Activated CD4-positive, alpha-beta T cell treated with anti-CD3 and anti-CD28 coated beads for 1 hour (primary cell): ENCODE results near the gene USP13.
"Not testable (repeated sequence)": the region's sequence is repeated elsewhere in the genome, so short reads cannot be mapped to it uniquely, and the experiment has no call there.

Experiments used
- DNase-seq: peaks from one replicate; pipeline ENCODE4 v3.0.0-alpha.2; 2020

USP13 gene

DNA sequence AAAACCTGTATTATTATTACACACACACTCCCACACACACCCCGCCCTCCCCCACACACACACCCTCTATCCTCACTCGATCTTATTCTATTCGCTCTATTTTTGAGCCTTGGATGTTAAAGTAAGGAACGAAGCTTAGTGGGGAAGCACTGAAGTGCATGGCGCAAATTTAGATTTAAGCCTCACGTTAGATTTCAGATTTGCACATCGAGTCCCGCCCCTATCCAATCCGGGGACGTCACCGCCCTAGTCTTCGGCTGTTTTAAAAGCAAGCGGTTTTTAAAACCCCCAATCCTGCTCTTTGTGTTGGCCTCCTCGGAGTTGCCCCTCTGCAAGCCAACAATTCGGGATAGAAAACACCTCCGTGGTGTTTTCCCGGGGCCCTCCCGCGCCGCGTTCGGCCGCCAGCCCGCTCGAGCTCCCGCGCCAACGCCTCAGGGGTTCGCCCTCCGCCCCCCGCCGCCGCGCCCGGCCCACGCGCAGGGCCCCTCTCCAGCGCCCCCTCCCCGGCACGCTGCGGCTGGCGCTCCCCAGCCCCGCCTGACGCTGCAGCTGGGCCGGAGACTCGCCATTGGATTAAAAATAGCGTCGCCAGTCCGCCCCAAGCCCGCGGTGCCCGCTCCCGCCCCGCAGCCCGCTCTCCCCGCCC, at the start of gene USP13:
Gene USP13, plus strand, starts transcription at position 594 of the 649 bp plus-strand sequence. CDS start 186 bp downstream, outside the sequence.
- DNase-seq: peak; percentile 34

DNA sequence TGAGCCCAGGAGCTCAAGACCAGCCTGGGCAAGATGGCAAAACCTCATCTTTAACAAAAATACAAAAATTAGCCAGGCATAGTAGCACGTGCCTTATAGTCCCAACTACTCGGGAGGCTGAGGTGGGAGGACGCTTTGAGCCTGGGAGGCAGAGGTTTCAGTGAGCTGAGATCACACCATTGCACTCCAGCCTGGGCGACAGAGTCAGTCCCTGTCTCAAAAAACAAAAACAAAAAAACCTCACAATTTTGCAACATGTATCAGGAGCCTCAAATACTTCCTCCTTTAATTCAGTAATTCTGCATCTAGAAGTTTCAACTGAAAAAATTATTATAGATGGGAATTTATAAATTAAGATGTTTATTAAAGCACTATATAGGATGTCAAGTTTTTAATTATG, 49.5 kb upstream of the USP13 start:
- no peak for DNase-seq

DNA sequence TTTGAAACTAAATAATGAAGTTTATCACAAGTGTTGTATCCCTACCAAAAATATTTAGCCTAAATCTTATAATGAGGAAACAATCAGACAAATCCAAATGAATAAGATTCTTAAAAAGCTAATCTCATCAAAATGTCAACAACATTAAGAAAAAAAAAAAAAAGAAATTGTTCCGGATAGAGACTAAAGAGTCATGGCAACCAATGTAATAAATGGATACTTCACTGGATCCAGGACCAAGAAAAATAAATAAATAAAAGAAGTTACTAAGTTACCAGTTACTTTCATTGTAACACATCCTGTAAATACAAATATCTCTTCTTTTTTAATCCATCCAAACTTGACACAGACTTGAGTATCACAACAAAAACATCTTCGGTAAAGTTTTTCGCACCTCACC, 49.0 kb upstream of the USP13 start:
- DNase-seq: no peak

DNA sequence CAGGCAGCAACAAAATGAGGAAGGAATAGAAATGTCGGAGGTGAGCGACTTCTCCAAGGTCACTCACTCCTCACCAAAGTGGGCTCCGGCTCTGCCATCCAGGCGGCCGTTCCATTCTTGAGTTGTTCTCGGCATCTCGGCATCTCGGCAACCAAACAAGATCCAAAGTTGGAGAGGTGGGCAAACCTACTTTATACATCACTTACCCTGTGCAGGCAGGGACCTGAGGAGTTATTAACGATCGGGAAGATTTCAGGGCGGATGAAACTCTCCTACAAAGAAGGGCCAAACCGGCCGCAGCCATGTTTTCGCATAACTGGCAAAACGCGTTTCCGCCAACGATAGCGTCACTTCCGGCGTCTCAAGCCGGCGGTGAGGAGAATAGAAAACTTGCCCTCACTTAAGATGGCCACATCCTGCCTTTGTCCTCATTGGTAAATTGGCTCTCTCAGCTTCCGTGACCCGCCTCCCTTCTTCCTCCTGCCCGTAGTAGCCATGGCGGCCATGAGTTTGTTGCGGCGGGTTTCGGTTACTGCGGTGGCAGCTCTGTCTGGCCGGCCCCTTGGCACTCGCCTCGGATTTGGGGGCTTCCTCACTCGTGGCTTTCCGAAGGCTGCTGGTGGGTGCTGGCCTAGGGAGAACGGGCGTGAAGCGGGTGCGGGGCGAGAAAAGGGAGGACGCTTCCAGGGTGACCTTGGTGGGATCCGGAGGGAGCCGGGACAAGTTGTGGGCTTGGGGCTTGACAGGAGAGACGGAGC, 48.3 kb upstream of the USP13 start, which contains the start of the genes MRPL47 and NDUFB5:
Gene MRPL47, minus strand, starts transcription at position 318 of the 758 bp plus-strand sequence. Its CDS starts 14 bp downstream, at position 304.
Gene NDUFB5, plus strand, starts transcription at position 474 of the 758 bp plus-strand sequence. Its CDS starts 22 bp downstream, at position 496.
- DNase-seq: peak; percentile 88

DNA sequence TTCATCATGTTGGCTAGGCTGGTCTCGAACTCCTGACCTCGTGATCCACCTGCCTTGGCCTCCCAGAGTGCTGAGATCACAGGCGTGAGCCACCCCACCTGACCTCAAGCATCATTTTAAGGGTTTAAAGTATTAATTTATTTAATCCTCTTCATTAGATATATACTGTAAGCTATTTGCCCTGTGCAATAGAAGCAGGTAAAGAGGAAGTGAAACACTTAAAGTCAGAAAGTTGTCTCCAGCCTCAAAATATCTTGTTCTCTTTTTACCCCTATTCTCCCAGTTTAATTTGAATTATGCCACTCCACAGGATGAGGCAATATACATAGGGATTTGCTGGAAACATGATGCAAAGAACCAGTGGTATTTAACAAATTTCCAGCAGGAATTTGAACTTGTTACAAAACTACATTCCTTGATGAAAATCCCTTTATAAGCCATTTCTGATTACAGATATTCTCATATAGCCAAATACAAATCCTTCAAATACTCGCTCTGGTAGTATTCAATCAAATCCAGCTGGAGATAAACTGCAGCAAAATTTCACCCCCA, 46.2 kb upstream of the USP13 start:
- no peak for DNase-seq

DNA sequence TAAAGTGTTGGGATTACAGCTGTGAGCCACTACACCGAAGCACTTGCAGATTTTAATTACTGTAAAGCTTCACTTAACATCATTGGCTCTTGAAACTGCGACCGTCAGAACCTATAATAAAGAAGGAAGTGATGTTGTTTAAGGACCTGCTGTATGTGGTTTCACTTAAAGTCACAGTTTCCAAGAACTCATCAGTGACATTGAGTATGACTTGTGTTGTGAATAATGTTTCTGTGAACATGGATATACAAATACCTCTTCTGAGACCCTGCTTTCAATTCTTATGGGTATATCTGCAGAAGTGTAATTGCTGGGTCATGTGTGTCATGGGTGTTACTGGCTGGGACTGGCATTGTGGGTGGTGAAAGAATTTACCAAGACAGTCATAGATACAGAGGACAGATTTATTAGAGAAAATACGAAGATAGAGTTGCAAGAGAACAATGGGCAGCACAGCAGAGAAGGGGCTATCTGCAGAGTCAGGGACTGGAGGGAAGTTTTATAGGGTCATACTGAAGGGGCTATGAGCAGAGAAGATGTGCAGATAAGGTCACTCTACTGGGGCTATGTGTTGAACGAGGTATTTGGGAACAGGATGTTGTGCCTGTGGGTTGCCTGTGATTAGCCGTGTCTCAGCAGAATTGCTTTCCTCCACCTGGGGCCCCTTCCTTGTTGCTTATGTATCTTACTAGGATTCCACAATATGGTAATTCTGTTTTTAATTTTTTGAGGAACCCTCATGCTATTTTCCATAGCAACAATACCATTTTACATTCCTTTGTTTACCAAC, 43.7 kb upstream of the USP13 start:
- no peak for DNase-seq

- DNase-seq: no peak
Measured at GRCh38 chr3:179610066-179610465, 42.8 kb upstream of the USP13 start.

DNA sequence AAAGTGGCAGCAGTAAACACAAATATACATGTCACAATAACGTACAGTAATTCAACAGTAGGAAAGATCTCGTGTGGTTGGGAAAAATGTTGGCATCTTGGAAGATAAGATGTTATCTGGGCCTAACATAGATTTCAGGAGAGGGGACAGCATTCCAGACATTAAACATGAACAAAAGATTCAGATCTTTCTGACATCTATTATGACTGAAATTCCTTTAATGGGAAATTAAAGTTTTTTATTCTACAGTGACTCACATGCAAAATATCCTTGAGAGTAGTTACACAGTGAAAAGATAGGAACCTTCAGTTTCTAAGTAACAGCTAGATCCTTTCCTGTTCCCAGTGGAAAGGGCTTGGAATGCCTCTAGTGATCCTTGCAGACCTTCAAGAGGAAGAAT, 39.0 kb upstream of the USP13 start:
- DNase-seq: no peak

DNA sequence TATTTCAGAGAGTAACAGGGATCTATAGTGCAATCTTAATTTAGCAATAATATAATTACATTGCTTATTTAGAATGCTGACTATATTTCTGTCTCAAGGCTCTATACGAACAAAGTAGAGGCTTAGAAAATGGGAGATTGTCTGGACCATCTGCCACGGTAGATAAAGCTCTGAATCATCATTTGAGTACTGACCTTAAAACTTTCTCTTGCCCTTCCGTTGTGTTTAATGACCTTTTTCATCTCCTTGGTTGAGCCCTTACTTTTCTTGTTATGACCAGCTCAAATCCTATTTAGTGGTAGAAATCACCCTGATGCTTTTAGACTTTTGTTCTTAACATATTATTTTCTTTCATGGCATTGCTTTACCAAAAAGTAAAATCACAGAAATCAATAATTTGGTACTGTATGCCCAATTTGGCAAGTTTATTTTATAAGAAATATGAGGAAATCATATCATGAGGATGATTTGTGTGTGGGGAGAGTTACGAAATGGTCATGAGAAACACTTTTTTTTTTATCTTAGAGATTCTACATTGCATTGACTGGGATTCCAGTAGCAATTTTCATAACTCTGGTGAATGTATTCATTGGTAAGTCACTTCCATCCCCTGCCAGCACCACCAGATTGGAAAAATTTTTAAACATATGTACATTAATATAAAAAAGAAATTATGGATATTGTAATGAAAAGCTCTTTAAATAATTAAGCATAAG, 37.2 kb upstream of the USP13 start:
- DNase-seq: no peak

- no peak for DNase-seq
Measured at GRCh38 chr3:179622023-179622422, 30.8 kb upstream of the USP13 start.

DNA sequence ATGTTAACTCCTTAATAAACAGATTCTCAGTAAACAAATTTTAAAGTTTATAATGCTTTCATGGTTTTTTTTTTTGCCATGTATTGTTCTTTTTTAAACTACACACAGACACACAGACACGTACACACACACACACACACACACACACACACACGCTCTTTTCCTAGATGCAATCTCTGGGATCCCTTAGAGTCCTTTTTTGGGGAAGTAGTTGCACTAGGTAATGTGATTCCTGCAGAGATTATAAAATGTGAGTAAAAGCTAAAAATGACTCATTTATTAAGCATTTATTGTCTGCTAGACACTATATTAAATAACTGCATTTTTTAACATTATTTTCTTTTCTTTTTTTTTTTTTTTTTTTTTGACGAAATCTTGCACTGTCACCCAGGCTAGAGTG, 28.4 kb upstream of the USP13 start:
- DNase-seq: no peak

DNA sequence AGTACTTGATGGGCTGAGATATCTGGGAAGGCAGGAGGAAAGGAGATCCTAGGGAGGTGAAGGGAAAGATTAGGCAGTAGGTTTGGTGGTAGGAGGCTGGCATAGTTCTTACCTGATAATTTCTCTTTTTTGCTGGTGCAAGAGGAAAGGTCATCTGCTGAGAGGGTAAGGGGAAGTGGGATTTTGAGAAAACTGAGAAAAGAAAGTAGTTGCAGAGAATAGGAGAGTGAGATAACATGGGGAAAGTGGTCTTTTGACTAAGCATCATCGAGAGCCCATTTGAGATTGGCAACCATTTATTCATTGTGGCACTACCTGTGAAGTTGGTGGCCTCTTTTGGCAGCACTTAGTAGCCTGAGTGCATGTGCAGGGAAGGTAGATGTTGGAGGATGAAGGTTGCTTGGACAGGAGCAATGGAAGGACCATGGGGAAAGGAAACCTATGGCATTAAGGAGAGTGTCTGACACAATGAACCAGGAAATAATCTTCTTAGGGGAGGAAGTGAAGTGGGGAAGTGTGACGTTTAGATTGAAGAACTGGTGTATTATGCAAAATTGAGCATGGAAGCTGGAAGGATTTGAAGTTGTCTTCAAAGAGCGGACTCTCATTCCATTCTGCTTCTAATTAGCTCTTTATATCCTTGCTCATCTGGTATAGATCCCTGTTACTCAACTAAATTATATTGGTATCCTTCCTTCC, 21.9 kb upstream of the USP13 start:
- no peak for DNase-seq

DNA sequence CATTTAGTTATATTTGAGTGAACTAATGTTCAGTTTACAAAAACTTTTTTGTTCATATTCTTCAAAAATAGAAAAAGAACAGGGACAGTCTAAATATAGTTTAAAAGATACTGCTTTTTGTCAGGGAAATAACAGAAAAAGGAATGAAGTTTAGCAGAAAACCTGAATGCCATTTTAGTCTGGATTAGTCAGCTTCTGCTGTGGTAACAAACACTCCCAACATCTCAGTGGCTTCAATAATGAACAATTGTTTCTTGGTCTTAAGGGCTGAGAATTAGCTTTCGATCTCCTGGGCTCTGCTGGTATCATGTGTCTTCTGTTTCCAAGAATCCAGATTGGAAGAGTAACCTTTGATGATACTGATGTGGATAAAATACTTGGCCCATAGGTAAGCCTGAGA, 12.4 kb upstream of the USP13 start:
- no peak for DNase-seq

DNA sequence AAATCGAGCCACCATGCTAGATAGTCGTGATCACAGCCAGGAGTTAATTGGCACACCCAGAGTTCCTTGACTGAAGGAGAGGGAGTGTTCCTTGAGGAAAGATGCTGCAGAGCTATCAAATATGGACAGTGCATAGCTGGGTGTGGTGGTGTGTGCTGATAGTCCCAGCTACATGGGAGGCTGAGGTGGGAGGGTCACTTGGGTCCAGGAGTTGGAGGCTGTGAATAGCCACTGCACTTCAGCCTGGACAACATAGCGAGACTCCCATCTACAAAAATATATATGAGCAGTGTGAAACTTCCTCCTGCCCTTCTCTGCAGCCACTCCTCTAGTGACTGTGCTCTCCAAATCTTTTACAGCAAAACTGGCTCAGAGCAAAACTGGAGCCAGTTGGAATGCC, 10.0 kb upstream of the USP13 start:
- no peak for DNase-seq

DNA sequence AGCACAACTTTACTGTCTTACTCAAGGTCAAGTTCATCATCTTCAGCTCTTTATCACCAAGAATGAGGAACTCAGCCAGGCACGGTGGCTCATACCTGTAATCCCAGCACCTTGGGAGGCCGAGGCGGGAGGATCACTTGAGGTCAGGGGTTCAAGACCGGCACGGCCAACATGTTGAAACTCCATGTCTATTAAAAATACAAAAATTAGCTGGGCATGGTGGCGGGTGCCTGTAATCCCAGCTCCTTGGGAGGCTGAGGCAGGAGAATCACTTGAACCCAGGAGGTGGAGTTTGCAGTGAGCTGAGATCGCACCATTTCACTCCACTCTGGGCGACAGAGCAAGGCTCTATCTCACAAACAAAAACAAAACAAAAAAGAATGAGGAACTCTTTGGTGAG, 9.0 kb upstream of the USP13 start:
- not testable (repeated sequence) for DNase-seq

- no peak for DNase-seq
Measured at GRCh38 chr3:179646177-179646576, 6.7 kb upstream of the USP13 start.

- DNase-seq: no peak
Measured at GRCh38 chr3:179651687-179652446, 973 bp upstream of the USP13 start.

DNA sequence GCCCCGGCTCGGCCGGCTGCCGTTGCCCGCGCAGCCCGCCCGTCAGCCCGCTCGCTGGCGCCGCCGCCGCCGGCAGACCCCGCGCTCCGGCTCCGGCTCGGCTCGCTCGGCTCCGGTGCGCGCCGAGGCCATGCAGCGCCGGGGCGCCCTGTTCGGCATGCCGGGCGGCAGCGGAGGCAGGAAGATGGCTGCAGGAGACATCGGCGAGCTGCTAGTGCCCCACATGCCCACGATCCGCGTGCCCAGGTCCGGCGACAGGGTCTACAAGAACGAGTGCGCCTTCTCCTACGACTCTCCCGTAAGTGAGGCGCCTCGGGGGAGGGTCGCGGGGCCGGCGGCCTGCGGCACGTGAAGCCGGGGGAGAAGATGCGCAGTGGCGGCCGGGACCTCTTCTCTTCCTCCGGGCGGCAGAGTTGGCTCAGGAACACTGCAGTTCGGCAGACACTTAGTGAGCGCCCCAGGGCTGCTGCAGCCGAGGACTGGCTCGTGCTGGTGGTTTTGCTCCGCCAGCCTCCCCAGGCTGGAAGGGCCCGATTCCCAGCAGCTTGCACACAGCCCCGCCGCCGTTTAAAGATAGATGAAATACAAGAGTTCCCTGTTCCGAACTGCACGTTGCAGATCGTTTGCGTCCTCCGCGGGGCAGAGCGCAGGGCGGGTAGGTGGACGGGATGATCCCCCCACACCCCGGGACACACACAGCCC, 407 bp downstream of the USP13 start:
- DNase-seq: peak; percentile 53

DNA sequence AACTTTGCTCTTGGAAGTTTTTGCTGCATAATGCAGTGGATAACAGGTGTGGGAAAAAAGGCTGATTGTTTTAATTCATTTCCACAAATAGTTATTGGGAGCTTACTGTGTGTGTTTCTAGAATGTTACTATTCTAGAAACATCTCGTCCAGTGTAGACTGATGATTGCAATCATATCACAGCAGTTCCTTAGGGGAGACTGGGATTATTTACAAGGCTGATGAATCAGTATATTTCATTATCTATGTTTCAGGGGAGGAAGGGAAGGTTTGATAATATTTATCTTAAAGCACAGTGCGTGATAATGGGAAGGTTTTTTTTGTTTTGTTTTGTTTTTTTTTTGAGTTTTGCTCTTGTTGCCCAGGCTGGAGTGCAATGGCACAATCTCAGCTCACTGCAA, 2.4 kb downstream of the USP13 start:
- no peak for DNase-seq

DNA sequence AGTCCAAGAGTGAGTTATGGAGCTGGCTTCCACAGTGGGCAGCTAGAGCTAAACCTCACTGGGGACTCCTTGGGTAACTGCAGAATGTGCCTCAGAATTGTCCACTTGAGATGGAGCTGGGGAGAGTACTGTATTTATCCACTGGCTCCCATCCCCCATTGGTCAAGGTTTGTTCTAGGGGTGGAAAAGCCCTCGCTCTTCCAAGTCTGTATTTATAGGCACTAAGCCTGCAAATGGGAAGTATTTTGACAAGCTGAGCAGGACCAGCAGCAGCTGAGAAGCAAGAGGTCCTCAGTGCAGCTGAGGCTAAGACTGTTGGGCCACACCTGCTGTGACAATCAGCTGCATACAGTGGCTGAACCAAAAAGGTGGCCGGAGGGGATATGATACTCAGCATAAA, 5.8 kb downstream of the USP13 start:
- DNase-seq: no peak
